ENCODE data around the gene SACM1L. TPM values are rescaled to one million over a fixed set of nuclear protein-coding genes. Genes with fewer than 3 reads are reported as not detected.

Gene SACM1L
- total RNA-seq, 2 donors from 2014 or later: 25.1 to 49.5 TPM

DNA sequence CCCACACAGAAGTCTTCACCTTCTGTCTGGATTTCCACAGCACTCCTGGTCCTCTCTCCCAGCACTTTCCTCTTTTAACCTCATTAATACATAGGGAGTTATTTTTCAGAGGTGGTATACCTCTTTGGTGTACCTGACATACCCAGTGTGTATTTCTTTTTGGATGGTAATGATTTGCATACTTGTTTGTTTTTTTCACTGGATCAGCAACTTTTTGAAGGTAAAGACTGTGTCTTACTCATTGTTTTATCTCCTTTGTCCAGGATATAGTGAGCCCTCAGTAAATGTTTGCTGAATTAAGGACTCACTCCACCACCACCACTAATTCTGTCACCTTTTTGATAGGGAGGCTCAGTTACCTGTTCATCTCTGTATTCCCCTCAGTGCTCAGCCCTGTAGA lies 52.1 kb downstream of the SACM1L start:
- H3K27ac ChIP-seq: no peak overlapping the region
- DNase-seq (no peak), ATAC-seq (no peak)
- peaks cover 6 to 35% of the 10 kb centered on the region in 2 donors for H3K36me3 ChIP-seq (replicated peaks in 1 of 2; ENCODE audit: insufficient read depth in 1 of 2, low read depth in 2 of 2)
- no peaks in the 10 kb centered on the region for H3K9me3 ChIP-seq
- no peak overlapping the region for H3K4me3 ChIP-seq
- intact Hi-C loops (cut with DNase I): no loop called here
- no peaks in the 10 kb centered on the region for H3K4me1 ChIP-seq
- TF ChIP-seq CTCF (IDR thresholded peaks at IDR 0.05) (no peak), POLR2A (IDR thresholded peaks at IDR 0.05) (no peak)
- no peaks in the 10 kb centered on the region for H3K27me3 ChIP-seq

DNA sequence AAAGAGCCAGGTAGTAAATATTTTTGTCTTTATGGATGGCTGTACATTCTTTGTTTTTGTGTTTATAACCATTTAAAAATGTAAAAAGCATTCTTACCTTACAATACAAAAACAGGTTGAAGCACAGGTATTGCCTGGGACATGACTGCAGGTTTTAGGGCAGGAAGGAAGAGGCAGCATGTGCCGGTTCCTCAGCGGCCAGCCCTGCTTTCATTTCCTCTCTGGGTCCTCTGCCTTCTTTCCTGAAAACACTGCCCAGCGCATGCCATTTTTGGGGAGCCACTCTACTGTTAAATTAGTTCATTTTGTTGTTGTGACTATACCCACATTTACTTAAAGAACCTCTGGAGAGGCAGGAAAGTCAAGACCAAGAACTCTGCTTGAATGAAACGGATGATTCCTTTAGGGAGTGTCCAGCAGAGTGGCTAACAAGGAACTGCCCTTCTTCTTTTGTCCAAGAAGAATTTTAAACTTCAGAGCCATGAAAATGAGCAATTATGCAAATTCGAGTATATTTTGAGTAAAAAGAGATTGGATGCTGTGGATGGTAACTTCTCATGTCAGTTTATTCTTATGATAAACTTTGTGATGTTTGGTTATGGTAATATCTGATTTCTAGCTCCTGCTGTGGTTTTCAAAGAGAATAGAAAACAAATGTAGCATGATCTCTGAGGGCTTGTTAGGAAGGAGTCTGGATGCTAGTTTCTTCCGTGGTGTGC lies 52.7 kb downstream of the SACM1L start:
- Histone ChIP-seq H3K27me3 (no peaks in the 10 kb centered on the region), H3K4me3 (no peak overlapping the region), H3K9me3 (no peaks in the 10 kb centered on the region), H3K4me1 (no peaks in the 10 kb centered on the region), H3K36me3 (replicated peaks in 1 of 2; ENCODE audit: insufficient read depth in 1 of 2, low read depth in 2 of 2) (peaks cover 6 to 30% of the 10 kb centered on the region in 2 donors), H3K27ac (no peak overlapping the region)
- intact Hi-C loops (cut with DNase I): no loop called here
- no peak for ATAC-seq
- 76 to 91% methylated on average over 6 of the region's 6 CpGs for WGBS, 2 donors
- no peak for DNase-seq
- no peak for TF ChIP-seq POLR2A (IDR thresholded peaks at IDR 0.05)
- no peak for TF ChIP-seq CTCF (IDR thresholded peaks at IDR 0.05)

GRCh38 chr3:45742461-45743089 lies 53.4 kb downstream of the SACM1L start:
- Histone ChIP-seq H3K4me1 (no peaks in the 10 kb centered on the region), H3K27me3 (no peaks in the 10 kb centered on the region), H3K4me3 (no peak overlapping the region), H3K9me3 (no peaks in the 10 kb centered on the region), H3K36me3 (replicated peaks in 1 of 2; ENCODE audit: insufficient read depth in 1 of 2, low read depth in 2 of 2) (peaks cover 6 to 31% of the 10 kb centered on the region in 2 donors), H3K27ac (no peak overlapping the region)
- 92 to 93% methylated on average over 4 of the region's 4 CpGs for WGBS, 2 donors
- ATAC-seq (no peak), DNase-seq (no peak)
- TF ChIP-seq CTCF (IDR thresholded peaks at IDR 0.05) (no peak), POLR2A (IDR thresholded peaks at IDR 0.05) (no peak)
- intact Hi-C loops (cut with DNase I): no loop called here

DNA sequence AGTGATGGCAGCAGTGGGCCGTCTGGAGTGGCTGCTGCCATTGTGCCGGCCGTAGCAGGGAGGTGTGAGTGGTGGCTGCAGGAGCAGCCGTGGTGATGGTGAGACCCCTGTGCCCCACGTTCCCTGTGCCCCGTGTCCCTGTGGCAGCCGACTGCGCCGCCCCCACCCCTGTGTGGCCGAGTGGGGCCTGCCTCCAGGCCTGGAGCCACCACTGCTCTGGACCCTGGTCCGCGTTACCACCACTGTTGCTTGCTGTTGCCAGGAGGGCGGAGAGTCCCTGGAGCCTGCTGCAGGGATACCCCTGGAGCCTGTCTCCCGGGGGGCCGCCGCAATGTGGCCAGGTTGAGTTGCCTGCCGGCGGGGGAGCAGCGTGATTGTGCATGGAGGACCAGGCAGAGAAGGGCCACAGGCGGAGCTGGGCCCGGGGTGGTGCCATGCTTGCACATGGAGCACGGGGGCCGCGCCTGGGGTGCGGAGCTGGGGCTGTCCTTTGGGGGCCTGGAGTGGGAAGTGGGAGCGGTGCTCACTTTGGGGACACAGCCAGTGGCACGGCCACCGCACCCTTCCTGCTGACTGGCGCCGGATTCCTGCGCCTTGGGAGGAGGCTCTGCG lies 57.1 kb downstream of the SACM1L start:
- Histone ChIP-seq H3K27ac (no peak overlapping the region), H3K9me3 (no peaks in the 10 kb centered on the region), H3K4me3 (no peak overlapping the region), H3K4me1 (no peaks in the 10 kb centered on the region), H3K36me3 (replicated peaks in 1 of 2; ENCODE audit: insufficient read depth in 1 of 2, low read depth in 2 of 2) (peaks cover 0 to 9% of the 10 kb centered on the region in 2 donors), H3K27me3 (no peaks in the 10 kb centered on the region)
- 93% methylated on average over 23 to 25 of the region's 32 CpGs for WGBS, 2 donors
- DNase-seq (no peak), ATAC-seq (no peak)
- TF ChIP-seq POLR2A (IDR thresholded peaks at IDR 0.05) (no peak), CTCF (IDR thresholded peaks at IDR 0.05) (no peak)
- intact Hi-C loops (cut with DNase I): no loop called here

Data from body of pancreas (tissue), 4 donors.